NB4 (cell line): ENCODE data around the gene HELZ.
A peak's percentile ranks its signal among the peaks of the same experiment; 100 is the strongest.

ENCODE experiments used
- DNase-seq: peaks from one replicate; pipeline ENCODE4 v3.0.0; 2010; ENCODE audit warnings: low read depth
- H3K4me3 ChIP-seq: one replicate; pipeline ENCODE4 v1.5.1; 2011; ENCODE audit warnings: mild to moderate bottlenecking, low read depth, low read length, moderate library complexity
- CTCF ChIP-seq: IDR thresholded peaks from one replicate; pipeline ENCODE4 v1.5.1; 2012; ENCODE audit warnings: low read depth, low read length
- MAX ChIP-seq: IDR thresholded peaks from 2 replicates; pipeline ENCODE4 v1.6.1; 2011; ENCODE audit warnings: low read depth, low read length
- MYC ChIP-seq: IDR thresholded peaks from 2 replicates; pipeline ENCODE4 v1.6.1; 2011; ENCODE audit warnings: low read depth, low read length
- POLR2A ChIP-seq: IDR thresholded peaks from 2 replicates; pipeline ENCODE4 v1.6.1; 2011; ENCODE audit warnings: mild to moderate bottlenecking; ENCODE audit not compliant: insufficient read length; ENCODE audit errors: extremely low read depth

HELZ gene

GRCh38 chr17:67059372-67059771 is 185.6 kb downstream of the HELZ start:
- no peak for DNase-seq
- TF ChIP-seq CTCF: no peak
- no peak for TF ChIP-seq MYC
- TF ChIP-seq POLR2A: no peak
- no peak for TF ChIP-seq MAX
- H3K4me3 ChIP-seq: no peak overlapping the region

- TF ChIP-seq CTCF (no peak), MAX (no peak), POLR2A (no peak), MYC (no peak)
- DNase-seq: no peak
- H3K4me3 ChIP-seq: no peak overlapping the region
Observed at GRCh38 chr17:67058036-67058435, 187.0 kb downstream of the HELZ start.

GRCh38 chr17:67056746-67057490 is 188.1 kb downstream of the HELZ start:
- no peak for DNase-seq
- no peak overlapping the region for H3K4me3 ChIP-seq
- TF ChIP-seq MAX (no peak), CTCF (no peak), POLR2A (no peak), MYC (no peak)

- TF ChIP-seq POLR2A: no peak
- TF ChIP-seq MAX: no peak
- no peak for TF ChIP-seq CTCF
- no peak for TF ChIP-seq MYC
- H3K4me3 ChIP-seq: no peak overlapping the region
- peak; percentile 44 for DNase-seq
Observed at GRCh38 chr17:67055811-67056745, 188.9 kb downstream of the HELZ start.

GRCh38 chr17:67055041-67055443 is 190.0 kb downstream of the HELZ start:
- TF ChIP-seq MAX (no peak), MYC (no peak), POLR2A (no peak), CTCF (no peak)
- no peak overlapping the region for H3K4me3 ChIP-seq
- no peak for DNase-seq
